Pancreas (tissue), 10 donors: Measurements from ENCODE around the gene TMEM208. TPM values are rescaled to one million over a fixed set of nuclear protein-coding genes. Genes with fewer than 3 reads are reported as not detected.

Experiments
- ATAC-seq, 4 donors: fragments of 200-7000 bp; cut with Tn5 transposase; one replicate each; pipeline versions ENCODE4 v1.8.0 to v1.9.1; 2020; ENCODE audit warnings: mild to moderate bottlenecking in 4 of 4, moderate library complexity in 4 of 4
- DNase-seq, 6 donors: peaks; one replicate each; pipeline ENCODE4 v3.0.0-alpha.2; 2020
- FAIRE-seq: peaks from 2 replicates; lab custom pipeline; 2012; peaks lifted over from hg19 to GRCh38; lab: Jason Lieb, UNC
- H3K27ac ChIP-seq, 4 donors: fragments of 200-600 bp; sonication (generic); 1 replicate in 3 of 4; 2 replicates in 1 of 4; pipeline versions ENCODE4 v1.5.0 to v1.8.0; 2020
- H3K27me3 ChIP-seq, 4 donors: fragments of 200-600 bp; one replicate each; pipeline ENCODE4 v1.8.0; 2021
- H3K36me3 ChIP-seq, 3 donors: fragments of 200-600 bp; sonication (generic) in 1 of 3; one replicate each; pipeline versions ENCODE4 v1.5.0 to v1.8.0; 2020 to 2021
- H3K4me1 ChIP-seq, 3 donors: fragments of 200-600 bp; one replicate each; pipeline ENCODE4 v1.8.0; 2021
- H3K4me3 ChIP-seq, 4 donors: fragments of 200-600 bp; sonication (generic) in 2 of 4; one replicate each; pipeline versions ENCODE4 v1.5.0 to v1.8.0; 2020 to 2021
- H3K9me3 ChIP-seq, 4 donors: fragments of 200-600 bp; one replicate each; pipeline ENCODE4 v1.8.0; 2021
- CTCF ChIP-seq, 4 donors: fragments of 200-600 bp; sonication (generic) in 3 of 4; IDR thresholded peaks; one replicate each; pipeline versions ENCODE4 v1.5.0 to v1.8.0; 2021; ENCODE audit warnings: antibody characterized with exemption in 4 of 4
- WGBS, 2 donors: extraction: QIAGEN DNeasy Blood & Tissue Kit; methylation state at CpG; one replicate each; pipeline ENCODE4 v1.1.7; 2013; 5-methylcytosine and 5-hydroxymethylcytosine counted together
- intact Hi-C, 3 donors: fragments of 100-400 bp; cut with DNase I; formaldehyde crosslinking; loops; one replicate each; pipeline versions ENCODE4 v1.11.1 to v1.14.2; 2022
- polyA plus RNA-seq, 2 donors: library from polyadenylated mRNA; stranded (reverse); fragments of 200-250 nt; gene quantifications; one replicate each; pipeline ENCODE4 v1.2.3, GENCODE V29; 2013
- total RNA-seq, 6 donors: library from RNA; stranded (reverse); fragmentation: NEBNext Ultra II Directional in 4 of 6; extraction: Animal tissue kit (Norgen Biotek cat#: 25700) in 4 of 6; gene quantifications; one replicate each; pipeline versions ENCODE4 v1.2.1 to v1.2.4, GENCODE V29; 2021 to 2023
- donor health status: healthy with polysubstance abuse.
- donor health status: DM: no; HTN: no; CAD: no; lungs with moderate emphysema.
- donor health status: DM: no; HTN: no; CAD: no.
- donor health status: control.
- donor health status: control.
- donor health status: Bipolar disorder and iron deficiency.
- donor health status: DM: yes; HTN: yes; CAD: no.
- donor health status: DM: no; HTN: no; CAD: no.
- donor health status: DM: no; HTN: no; CAD: no.
- donor health status: DM: yes; HTN: yes; CAD: no.

Gene TMEM208
- total and polyA plus RNA-seq, 8 donors: 19.2 to 96.6 (median 26.6) TPM

GRCh38 chr16:67187175-67187890 is 39.6 kb upstream of the TMEM208 start:
- no peak for TF ChIP-seq CTCF (IDR thresholded peaks at IDR 0.05)
- intact Hi-C loops: loop anchor here in 1 of 3 donors (10.0 kb wide), 1 partner anchor 173 kb away; no protein-coding TSS in a partner anchor
- ATAC-seq: no peak

GRCh38 chr16:67188323-67188722 is 38.6 kb upstream of the TMEM208 start:
- Histone ChIP-seq H3K27me3 (no peaks in the 10 kb centered on the region), H3K36me3 (no peaks in the 10 kb centered on the region), H3K4me3 (no peak overlapping the region), H3K9me3 (no peaks in the 10 kb centered on the region), H3K4me1 (peaks cover 16 to 22% (median 20%) of the 10 kb centered on the region in 3 donors), H3K27ac (no peak overlapping the region)
- DNase-seq: no peak
- no peak for ATAC-seq
- WGBS, 2 donors: 75 to 81% methylated on average over 4 of the region's 4 CpGs
- FAIRE-seq: no peak
- intact Hi-C loops: loop anchor here in 1 of 3 donors (10.0 kb wide), 1 partner anchor 174 kb away; no protein-coding TSS in a partner anchor
- no peak for TF ChIP-seq CTCF (IDR thresholded peaks at IDR 0.05)

More at GRCh38 chr16:67187175-67187890, 39.6 kb upstream of the TMEM208 start:
- H3K9me3 ChIP-seq: no peaks in the 10 kb centered on the region
- no peak overlapping the region for H3K4me3 ChIP-seq
- H3K4me1 ChIP-seq: peaks cover 10 to 20% (median 18%) of the 10 kb centered on the region in 3 donors
- WGBS, 2 donors: 74 to 77% methylated on average over 26 of the region's 26 CpGs
- H3K27me3 ChIP-seq: no peaks in the 10 kb centered on the region
- FAIRE-seq (no peak), DNase-seq (peak in 2 of 6 donors; percentile 35 to 76)
- no peaks in the 10 kb centered on the region for H3K36me3 ChIP-seq
- no peak overlapping the region for H3K27ac ChIP-seq

GRCh38 chr16:67188798-67189197 is 38.1 kb upstream of the TMEM208 start:
- WGBS, 2 donors: 86 to 89% methylated on average over 15 of the region's 15 CpGs
- DNase-seq (peak in 2 of 6 donors; percentile 40 to 75), FAIRE-seq (no peak), ATAC-seq (no peak)
- intact Hi-C loops: loop anchor here in 1 of 3 donors (10.0 kb wide), 1 partner anchor 174 kb away; no protein-coding TSS in a partner anchor
- Histone ChIP-seq H3K9me3 (no peaks in the 10 kb centered on the region), H3K4me1 (peaks cover 18 to 27% (median 22%) of the 10 kb centered on the region in 3 donors), H3K27ac (no peak overlapping the region), H3K27me3 (no peaks in the 10 kb centered on the region), H3K36me3 (no peaks in the 10 kb centered on the region), H3K4me3 (no peak overlapping the region)
- no peak for TF ChIP-seq CTCF (IDR thresholded peaks at IDR 0.05)

- no peaks in the 10 kb centered on the region for H3K27me3 ChIP-seq
- DNase-seq: no peak
- no peak within 1 kb of the TSS for H3K27ac ChIP-seq
- no peaks in the 10 kb centered on the region for H3K9me3 ChIP-seq
- 37 to 47% methylated on average over 6 of the region's 6 CpGs for WGBS, 2 donors
- H3K36me3 ChIP-seq: peaks cover 0 to 5% (median 3%) of the 10 kb centered on the region in 3 donors
- FAIRE-seq: no peak
- intact Hi-C loops: no loop called here
- ATAC-seq: no peak
- no peak for TF ChIP-seq CTCF (IDR thresholded peaks at IDR 0.05)
- H3K4me1 ChIP-seq: peaks cover 16 to 22% (median 21%) of the 10 kb centered on the region in 3 donors
- H3K4me3 ChIP-seq: no peak within 1 kb of the TSS
These were observed 36.9 kb upstream of the TMEM208 start, which contains the start of gene EXOC3L1 for GRCh38 chr16:67190041-67190440. TSS of gene EXOC3L1 (minus strand) at chr16:67190136. CDS start at chr16:67189676, 460 bp downstream.
